GM18861 (cell line): Measurements from ENCODE around the gene MAGIX.
"Not testable (repeated sequence)": the region's sequence is repeated elsewhere in the genome, so short reads cannot be mapped to it uniquely, and the experiment has no call there.

Source experiments
- ATAC-seq: cut with Tn5 transposase; IDR thresholded peaks from one replicate; pipeline ENCODE4 v1.9.1; 2021; ENCODE audit not compliant: unreplicated experiment

Gene MAGIX

DNA sequence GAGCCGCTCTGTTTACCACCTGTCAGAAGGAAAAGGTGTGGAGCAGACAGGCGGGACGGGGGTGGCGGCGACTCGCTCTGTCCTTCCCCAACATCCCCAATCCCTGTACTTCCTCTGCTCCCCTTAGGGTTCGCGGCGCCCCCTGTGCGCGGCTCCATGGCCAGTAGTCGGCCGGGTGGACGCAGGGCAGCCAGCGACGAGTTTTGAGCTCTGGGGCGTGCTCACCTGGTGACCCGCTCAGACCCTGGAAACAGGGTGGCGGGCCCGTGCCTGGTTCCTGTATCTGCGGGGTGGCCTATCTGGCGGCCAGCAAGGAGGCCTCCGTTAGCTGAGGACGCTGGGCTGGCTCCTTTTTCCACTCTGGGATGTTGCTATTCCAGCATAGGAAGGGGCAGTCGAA is 5.4 kb upstream of the MAGIX start:
- no peak for ATAC-seq

- ATAC-seq, result no peak
Measured at GRCh38 chrX:49160908-49161307, 1.6 kb upstream of the MAGIX start.

DNA sequence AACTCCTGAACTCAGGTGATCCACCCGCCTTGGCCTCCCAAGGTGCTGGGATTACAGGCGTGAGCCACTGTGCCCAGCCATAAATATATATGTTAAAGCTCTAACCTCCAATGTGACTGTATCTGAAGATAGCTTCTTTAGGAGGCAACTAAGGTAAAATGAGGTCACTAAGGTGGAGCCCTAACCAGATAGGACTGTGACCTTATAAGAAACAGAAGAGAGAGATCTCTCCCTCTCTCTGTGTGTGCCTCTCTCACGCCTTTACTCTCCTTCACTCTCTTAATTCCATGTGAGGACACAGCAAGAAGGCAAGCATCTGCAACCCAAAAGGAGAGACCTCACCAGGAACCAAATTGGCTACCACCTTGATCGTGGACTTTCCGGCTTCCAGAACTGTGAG is 926 bp upstream of the MAGIX start:
- no peak for ATAC-seq

DNA sequence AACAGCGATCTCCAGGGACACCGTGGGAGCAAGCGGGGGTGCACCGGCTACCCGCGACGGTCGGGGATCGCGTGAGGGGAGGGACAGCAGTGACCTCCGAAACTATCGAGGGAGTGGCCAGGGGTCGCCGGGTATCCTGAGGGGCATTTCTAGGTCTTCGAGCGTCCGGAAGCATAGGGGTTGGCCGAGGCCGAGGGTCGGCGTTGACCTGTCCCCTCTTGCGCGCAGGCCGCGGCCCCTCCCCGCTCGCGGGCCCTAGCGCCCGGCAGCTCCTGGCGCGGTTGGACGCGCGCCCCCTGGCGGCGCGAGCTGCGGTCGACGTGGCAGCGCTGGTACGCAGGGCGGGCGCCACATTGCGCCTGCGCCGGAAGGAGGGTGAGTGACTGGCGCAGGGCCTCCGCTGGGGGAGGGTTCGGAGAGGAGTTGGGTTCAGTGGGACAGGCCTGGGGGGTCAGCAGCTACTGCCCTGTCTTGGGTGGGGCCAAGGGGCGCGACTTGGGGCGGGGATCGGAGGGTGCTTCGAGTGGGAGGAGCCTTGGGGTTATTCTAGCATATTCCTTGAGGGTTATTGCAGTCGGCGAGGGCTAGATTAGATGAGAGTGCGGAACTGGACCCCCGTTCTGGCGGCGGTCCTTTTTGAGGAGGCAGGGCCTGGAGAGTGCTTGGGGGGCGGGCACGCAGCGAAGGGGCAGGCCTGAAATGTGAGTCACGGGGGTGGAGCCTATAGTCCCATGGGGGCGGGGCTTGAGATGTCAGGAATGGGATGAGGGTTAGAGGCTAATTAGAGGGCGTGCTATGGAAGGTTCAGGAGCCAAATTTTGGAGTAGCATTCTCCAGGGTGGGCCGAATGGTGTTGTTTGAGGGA is 1.2 kb downstream of the MAGIX start:
- peak; percentile 45 for ATAC-seq

DNA sequence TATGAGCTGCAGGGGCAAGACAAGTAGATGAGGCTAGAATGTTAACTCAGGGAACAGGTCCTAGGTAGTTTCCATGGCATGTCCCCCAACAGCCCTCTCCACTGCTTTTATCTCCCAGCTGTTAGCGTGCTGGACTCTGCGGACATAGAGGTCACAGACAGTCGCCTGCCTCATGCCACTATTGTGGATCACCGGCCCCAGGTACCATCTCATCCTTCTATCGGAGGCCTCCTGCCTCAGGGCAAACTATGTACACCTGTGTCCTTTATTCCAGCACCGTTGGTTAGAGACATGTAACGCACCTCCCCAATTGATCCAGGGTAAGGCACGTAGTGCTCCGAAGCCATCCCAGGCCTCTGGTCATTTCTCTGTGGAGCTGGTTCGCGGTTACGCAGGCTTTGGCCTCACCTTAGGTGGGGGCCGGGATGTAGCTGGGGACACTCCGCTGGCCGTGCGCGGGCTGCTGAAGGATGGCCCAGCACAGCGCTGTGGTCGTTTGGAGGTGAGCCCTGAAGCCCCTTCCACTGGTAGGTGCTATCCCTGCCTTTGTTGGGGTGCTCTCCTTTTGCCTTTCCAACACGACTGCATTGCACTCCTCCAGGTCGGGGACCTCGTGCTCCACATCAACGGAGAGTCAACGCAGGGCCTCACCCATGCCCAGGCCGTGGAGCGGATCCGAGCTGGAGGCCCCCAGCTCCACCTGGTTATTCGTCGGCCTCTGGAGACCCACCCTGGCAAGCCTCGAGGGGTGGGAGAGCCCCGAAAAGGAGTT is 2.2 kb downstream of the MAGIX start:
- no peak for ATAC-seq

GRCh38 chrX:49165901-49166881 is 3.6 kb downstream of the MAGIX start:
- ATAC-seq, result peak; percentile 24

GRCh38 chrX:49166914-49167739 is 4.6 kb downstream of the MAGIX start:
- ATAC-seq, result peak; percentile 26

- ATAC-seq, result no peak
Measured at GRCh38 chrX:49167740-49168108, 5.2 kb downstream of the MAGIX start.

DNA sequence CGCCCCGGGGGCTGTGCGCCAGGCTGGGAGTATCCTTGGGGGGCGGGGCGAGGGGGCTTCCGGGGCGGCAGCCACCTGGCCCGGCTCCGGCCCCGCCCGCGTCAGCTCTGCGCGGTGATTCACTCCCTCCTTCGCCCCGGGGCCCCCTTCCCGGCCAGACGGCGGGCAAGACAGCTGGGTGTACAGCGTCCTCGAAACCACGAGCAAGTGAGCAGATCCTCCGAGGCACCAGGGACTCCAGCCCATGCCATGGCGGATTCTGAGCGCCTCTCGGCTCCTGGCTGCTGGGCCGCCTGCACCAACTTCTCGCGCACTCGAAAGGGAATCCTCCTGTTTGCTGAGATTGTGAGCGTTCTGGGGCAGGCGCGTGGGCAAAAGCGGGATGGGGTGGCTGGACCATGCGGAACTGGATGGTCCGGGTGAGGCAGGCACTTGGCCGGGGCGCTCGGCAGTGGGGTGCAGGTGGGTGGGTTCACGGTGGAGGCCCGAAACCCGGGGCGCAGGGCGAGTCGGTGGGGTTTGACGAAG is 9.3 kb downstream of the MAGIX start, which contains the start of gene PLP2:
PLP2 (plus strand) TSS at position 147 of the 528 bp plus-strand sequence; CDS start at position 250, 103 bp downstream.
- ATAC-seq, result no peak

GRCh38 chrX:49172280-49172780 is 9.8 kb downstream of the MAGIX start:
- peak; percentile 70 for ATAC-seq

DNA sequence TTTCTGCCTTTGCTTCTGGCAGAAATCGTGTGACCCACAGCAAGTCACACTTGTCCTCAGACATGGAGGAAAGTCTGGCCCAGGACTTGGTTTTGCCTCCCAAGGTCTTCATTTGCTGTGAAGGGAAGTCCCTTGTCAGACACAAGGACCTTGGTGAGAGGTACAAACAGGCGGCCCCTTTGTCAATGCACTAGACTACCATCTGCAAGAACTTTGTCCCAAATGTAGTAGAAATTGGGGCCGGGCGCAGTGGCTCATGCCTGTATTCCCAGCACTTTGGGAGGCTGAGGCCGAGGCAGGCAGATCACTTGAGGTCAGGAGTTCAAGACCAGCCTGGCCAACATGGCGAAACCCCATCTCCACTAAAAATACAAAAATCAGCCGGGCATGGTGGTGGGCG is 11.0 kb downstream of the MAGIX start:
- not testable (repeated sequence) for ATAC-seq

DNA sequence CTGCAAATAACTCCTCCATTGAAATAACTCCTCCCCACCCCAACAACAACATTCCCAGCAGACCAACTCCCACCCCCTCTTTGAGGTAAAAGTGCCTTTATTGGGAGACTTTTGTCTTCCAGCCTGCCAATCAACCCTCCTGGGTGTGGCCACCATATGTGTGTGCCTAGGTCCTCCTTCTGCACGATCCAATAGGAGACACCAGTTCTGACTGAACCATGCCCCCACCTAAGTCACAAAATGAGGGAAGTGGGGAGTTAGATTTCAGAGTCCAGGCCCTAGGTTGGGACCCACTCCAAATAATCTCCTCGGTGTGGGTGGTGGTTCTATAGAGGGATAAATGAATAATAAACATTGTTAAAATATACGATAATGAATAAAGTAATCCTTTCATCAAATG is 12.2 kb downstream of the MAGIX start:
- no peak for ATAC-seq

- no peak for ATAC-seq
Measured at GRCh38 chrX:49175435-49176274, 13.1 kb downstream of the MAGIX start.

GRCh38 chrX:49176421-49177326 is 14.1 kb downstream of the MAGIX start:
- ATAC-seq, result no peak

DNA sequence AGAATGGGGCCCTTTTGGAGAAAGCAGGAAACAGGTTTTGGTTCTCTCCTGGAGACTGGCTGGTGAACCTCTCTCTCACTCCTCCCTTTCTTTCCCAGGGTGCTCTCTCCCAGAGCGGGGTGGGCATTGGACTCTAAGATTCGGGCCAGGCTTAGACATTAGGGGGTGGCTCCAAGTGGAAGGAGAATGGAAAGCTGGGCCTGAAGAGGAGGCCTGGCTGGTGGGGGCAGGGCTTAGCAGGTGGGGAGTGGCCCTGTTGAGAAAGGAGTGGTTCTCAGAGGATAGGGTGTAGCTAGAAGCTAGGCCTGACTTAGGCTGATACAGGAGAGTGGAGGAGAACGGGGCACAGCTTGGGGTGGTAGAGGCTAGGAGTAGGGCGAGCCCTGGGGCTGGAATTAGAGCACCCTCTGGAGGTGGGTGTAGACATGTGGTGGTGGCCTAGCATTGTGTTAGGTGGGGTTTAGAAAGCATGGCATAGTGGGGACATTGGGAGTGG is 14.8 kb downstream of the MAGIX start:
- ATAC-seq, result no peak

GRCh38 chrX:49177873-49178480 is 15.4 kb downstream of the MAGIX start:
- no peak for ATAC-seq

DNA sequence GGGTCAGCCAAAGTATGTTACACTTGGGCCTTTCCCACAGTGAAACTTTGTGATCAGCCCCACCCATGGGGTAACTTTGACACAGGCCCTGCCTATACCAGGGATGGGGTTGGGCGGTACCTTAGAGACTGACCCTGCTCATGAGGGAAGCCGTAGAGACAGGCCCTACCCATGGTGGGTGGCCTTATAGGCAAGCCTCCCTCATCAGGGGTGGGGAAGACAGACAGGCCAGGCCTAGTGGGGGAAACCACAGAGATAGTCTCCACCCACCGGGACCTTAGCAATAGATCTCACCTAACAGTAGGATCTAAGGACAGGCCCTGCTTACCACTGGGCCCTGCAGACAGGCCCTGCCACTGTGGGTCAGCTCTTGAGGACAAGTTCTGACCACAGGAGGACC is 16.0 kb downstream of the MAGIX start:
- no peak for ATAC-seq
